ENCODE data around the gene TLCD1.
A peak's percentile ranks its signal among the peaks of the same experiment; 100 is the strongest.

Gene TLCD1

DNA sequence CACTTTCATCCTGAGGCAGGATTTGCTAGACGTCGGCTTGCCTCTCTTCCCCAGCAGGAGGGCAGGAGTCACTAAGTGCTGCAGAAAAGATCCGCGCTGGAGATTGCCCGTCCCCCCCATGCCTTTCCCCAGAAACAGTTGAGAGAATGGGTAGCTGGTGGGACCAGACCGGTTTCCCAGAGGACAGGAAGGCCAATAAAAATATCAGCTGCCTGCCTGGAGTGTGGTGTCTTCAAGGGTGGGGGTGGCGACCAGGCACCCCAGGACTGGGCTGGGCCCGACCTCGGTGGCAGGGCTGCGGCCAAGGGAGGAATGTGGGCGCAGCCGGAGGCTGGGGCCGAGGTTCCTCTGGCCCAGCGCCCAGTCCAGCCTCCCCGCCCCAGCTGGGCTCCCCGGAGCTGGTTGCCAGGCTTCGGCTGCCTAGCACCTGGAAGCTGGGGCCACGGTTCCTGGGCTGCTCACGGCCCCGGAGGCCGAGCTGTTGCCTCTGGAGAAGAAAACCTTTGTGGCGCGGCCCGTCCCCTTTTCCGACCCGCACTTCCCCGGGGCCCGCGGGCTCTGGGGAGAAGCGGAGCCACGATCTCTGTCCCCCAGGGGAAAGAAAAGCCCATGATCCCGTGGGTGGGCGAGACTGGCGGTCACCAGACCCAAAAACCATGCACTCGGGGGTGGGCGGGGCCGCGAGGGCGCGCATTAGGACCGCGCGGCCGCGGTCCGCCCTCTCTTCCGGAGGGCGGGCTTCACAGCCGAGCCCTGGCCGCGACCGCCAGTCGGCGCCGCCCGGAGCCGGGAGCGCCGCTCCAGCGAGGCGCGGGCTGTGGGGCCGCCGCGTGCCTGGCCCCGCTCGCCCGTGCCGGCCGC lies 17.4 kb upstream of the TLCD1 start, which contains the start of gene TRAF4:
Gene TRAF4 (plus strand): TSS at position 769 of the 861 bp plus-strand sequence. CDS start 102 bp downstream, outside the sequence.
- Histone ChIP-seq H3K9me3 (no peaks in the 10 kb centered on the region), H3K4me3 (ENCODE audit: low read depth, low read length) (peak within 1 kb of the TSS; percentile 84), H3K36me3 (peaks cover 12% of the 10 kb centered on the region), H3K4me1 (peaks cover 12% of the 10 kb centered on the region), H3K27me3 (no peaks in the 10 kb centered on the region)
- TF ChIP-seq, protein P1, sequence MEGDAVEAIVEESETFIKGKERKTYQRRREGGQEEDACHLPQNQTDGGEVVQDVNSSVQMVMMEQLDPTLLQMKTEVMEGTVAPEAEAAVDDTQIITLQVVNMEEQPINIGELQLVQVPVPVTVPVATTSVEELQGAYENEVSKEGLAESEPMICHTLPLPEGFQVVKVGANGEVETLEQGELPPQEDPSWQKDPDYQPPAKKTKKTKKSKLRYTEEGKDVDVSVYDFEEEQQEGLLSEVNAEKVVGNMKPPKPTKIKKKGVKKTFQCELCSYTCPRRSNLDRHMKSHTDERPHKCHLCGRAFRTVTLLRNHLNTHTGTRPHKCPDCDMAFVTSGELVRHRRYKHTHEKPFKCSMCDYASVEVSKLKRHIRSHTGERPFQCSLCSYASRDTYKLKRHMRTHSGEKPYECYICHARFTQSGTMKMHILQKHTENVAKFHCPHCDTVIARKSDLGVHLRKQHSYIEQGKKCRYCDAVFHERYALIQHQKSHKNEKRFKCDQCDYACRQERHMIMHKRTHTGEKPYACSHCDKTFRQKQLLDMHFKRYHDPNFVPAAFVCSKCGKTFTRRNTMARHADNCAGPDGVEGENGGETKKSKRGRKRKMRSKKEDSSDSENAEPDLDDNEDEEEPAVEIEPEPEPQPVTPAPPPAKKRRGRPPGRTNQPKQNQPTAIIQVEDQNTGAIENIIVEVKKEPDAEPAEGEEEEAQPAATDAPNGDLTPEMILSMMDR (IDR thresholded peaks at IDR 0.05; ENCODE audit: low read depth, low read length), result no peak
- DNase-seq, result peak; percentile 80

DNA sequence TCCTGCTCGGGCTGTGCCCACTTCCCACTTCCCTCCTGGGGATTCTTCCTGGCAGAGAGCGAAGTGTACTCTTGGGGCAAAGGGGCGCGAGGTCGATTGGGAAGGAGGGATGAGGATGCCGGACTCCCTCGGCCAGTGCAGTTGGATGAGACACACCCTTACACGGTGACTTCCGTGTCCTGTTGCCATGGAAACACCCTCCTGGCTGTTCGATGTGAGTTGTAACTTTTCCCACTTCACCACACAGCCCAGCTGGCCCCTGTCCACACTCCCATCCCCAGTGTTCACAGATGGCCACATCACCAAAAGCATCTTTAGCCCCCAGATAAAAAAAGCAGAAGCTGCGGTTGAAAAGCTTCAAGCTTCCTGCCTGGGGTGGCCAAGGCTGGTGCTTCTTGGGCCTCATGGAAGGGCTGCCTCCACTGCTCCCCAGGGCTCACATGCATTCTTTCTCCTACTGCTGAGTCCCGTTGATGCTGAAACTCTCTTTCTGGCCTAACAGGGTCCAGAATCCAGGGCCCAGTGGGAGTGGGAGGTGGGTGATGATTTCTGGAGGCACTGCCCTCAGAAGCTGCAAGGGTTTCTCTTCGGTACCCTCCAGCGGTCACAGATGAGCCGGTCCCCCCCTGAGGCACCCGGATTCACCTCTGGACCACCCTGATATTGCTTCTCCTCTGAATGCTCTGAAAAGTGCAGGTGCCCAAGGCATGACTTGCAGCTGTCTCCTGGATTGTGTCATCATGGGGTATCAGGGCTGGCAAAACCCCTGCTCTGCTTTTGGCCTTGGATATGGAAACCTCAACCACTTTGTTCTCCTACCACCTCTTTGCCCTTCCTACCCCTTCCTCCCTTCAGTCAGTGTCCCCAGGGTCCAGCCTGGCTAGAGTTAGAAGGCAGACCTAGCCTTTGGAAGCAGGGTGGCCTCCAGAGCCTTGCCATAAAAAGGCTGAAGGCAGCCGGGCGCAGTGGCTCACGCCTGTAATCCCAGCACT lies 15.6 kb upstream of the TLCD1 start:
- Histone ChIP-seq H3K27me3 (no peaks in the 10 kb centered on the region), H3K4me1 (peaks cover 6% of the 10 kb centered on the region), H3K4me3 (ENCODE audit: low read depth, low read length) (no peak overlapping the region), H3K36me3 (0 out of 2 replicates have a peak, but pooled peaks cover 3% of the 10 kb centered on the region), H3K9me3 (no peaks in the 10 kb centered on the region)
- DNase-seq, result no peak
- TF ChIP-seq, protein P1 (IDR thresholded peaks at IDR 0.05; ENCODE audit: low read depth, low read length), result no peak

DNA sequence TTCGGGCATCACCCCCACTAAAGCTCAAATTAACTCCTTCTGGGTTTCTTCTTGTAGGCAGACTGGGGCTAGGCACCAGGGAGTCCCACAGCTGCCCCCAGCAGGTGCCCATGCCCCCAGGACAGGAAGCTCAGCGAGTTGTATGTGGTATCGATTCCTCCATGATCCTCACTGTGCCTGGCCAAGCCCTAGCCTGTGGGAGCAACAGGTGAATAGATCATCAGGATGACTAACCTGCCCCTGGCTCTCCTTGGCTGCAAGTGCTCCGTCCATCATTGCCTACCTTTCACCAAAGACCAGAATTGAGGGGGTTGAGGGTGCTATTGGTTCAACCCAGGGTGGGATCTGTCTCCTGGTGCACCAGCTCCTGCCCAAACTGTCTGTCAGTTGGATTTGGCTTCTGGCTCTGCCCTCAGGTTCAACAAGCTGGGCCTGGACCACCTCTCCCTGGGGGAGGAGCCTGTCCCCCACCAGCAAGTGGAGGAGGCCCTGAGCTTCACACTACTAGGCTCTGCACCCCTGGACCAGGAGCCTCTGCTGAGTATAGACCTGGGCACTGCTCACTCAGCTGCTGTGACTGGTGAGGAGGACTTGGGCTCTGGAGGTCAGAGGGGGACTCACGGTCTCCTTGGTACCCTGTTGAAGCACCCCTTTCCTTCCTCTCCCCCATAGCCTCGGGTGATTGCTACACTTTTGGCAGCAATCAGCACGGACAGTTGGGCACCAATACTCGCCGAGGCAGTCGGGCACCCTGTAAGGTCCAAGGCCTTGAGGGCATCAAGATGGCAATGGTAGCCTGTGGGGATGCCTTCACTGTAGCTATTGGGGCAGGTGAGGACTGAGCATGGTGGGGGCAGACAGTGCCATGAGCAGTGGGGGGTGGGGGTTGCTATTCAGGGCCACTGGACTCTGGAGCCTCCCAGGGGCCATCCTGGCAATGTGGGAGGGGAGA lies 14.6 kb upstream of the TLCD1 start:
- TF ChIP-seq, protein P1 (IDR thresholded peaks at IDR 0.05; ENCODE audit: low read depth, low read length), result no peak
- no peak for DNase-seq
- Histone ChIP-seq H3K36me3 (no peaks in the 10 kb centered on the region), H3K4me1 (no peaks in the 10 kb centered on the region), H3K9me3 (no peaks in the 10 kb centered on the region), H3K27me3 (no peaks in the 10 kb centered on the region), H3K4me3 (ENCODE audit: low read depth, low read length) (no peak overlapping the region)

DNA sequence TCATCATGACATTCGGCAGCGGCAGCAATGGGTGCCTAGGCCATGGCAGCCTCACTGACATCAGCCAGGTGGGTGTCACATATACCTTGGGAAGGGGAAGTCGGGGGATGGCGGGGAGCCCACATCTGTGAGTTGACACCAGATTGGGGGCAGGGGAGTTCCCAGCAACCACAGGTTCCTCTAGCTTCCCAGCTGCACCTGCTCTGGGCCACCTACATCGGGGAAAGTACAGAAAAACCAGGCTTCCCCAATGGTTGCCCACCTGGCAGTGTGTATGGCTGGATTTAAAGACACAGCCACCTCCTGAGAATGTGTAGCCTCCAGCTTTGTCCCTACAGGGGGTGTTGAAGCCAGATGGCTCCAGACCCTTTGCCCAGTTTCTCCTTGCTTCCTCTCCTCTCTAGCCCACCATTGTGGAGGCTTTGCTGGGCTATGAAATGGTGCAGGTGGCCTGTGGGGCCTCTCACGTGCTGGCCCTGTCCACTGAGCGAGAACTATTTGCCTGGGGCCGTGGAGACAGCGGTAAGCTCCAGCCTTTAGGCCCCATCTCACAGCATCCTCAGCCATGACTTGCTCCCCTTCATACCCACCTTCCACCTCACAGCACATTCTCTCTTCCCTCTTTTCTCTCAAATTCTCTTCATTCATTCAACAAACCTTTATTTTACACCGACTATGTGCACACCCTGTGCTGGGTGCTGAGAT lies 12.8 kb upstream of the TLCD1 start:
- Histone ChIP-seq H3K4me1 (no peaks in the 10 kb centered on the region), H3K27me3 (no peaks in the 10 kb centered on the region), H3K4me3 (ENCODE audit: low read depth, low read length) (no peak overlapping the region)

More for the DNA sequence above, 12.8 kb upstream of the TLCD1 start:
- Histone ChIP-seq H3K36me3 (no peaks in the 10 kb centered on the region), H3K9me3 (no peaks in the 10 kb centered on the region)
- no peak for DNase-seq
- TF ChIP-seq, protein P1 (IDR thresholded peaks at IDR 0.05; ENCODE audit: low read depth, low read length), result no peak

Data from BE2C (cell line).